Astrocyte of the spinal cord (primary cell): ENCODE results near the gene TPRG1.
A peak's percentile ranks its signal among the peaks of the same experiment; 100 is the strongest.

ENCODE experiments used
- DNase-seq: peaks from one replicate; pipeline ENCODE4 v3.0.0; 2011; ENCODE audit warnings: low read depth, low spot score
- H3K4me3 ChIP-seq: 2 replicates; pipeline ENCODE4 v1.5.1; 2011; ENCODE audit warnings: low read depth, mild to moderate bottlenecking, low read length, moderate library complexity
- CTCF ChIP-seq: IDR thresholded peaks from 2 replicates; pipeline ENCODE4 v1.5.1; 2012; ENCODE audit warnings: low read depth, mild to moderate bottlenecking, low read length, inconsistent platforms
- in situ Hi-C: cut with HindIII; loops from 2 replicates; pipeline ENCODE4 v1.10.0; 2017; ENCODE audit warnings: low sequenced_read_pairs

The TPRG1 gene

GRCh38 chr3:189312866-189313265, 141.1 kb downstream of the TPRG1 start:
- DNase-seq = no peak
- in situ Hi-C loops = no loop called here
- no peak for TF ChIP-seq CTCF
- no peak overlapping the region for H3K4me3 ChIP-seq

GRCh38 chr3:189316296-189317019, 144.7 kb downstream of the TPRG1 start:
- in situ Hi-C loops = no loop called here
- DNase-seq = no peak
- no peak for TF ChIP-seq CTCF
- H3K4me3 ChIP-seq = no peak overlapping the region

GRCh38 chr3:189317911-189318310, 146.1 kb downstream of the TPRG1 start:
- in situ Hi-C loops = no loop called here
- H3K4me3 ChIP-seq = no peak overlapping the region
- no peak for TF ChIP-seq CTCF
- no peak for DNase-seq

GRCh38 chr3:189320511-189320910, 148.7 kb downstream of the TPRG1 start:
- no peak overlapping the region for H3K4me3 ChIP-seq
- no peak for TF ChIP-seq CTCF
- in situ Hi-C loops = no loop called here
- no peak for DNase-seq

- no peak for DNase-seq
- in situ Hi-C loops = no loop called here
- no peak for TF ChIP-seq CTCF
- no peak overlapping the region for H3K4me3 ChIP-seq
Observed at GRCh38 chr3:189322339-189322738, 150.6 kb downstream of the TPRG1 start.

GRCh38 chr3:189324538-189325138, 152.9 kb downstream of the TPRG1 start:
- TF ChIP-seq CTCF = no peak
- in situ Hi-C loops = no loop called here
- peak; percentile 93 for DNase-seq
- H3K4me3 ChIP-seq = no peak overlapping the region
